B cell (primary cell): ENCODE results near the gene CALD1. TPM values are rescaled to one million over a fixed set of nuclear protein-coding genes. Genes with fewer than 3 reads are reported as not detected.

Experiments used
- ATAC-seq: fragments of 200-7000 bp; cut with Tn5 transposase; one replicate; pipeline ENCODE4 v1.10.0; 2021; ENCODE audit warnings: low read depth, mild to moderate bottlenecking, moderate number of reproducible peaks, moderate library complexity
- CTCF ChIA-PET: fragments of 350-600 bp; sonication (Branson Sonifier 250); formaldehyde crosslinking; loops from one replicate; lab custom pipeline; 2021; ENCODE audit warnings: antibody characterized with exemption, inconsistent platforms; lab: Charles Lee
- POLR2A ChIA-PET: fragments of 350-600 bp; sonication (Branson Sonifier 250); formaldehyde crosslinking; loops from one replicate; lab custom pipeline; 2021; ENCODE audit warnings: antibody characterized with exemption; lab: Charles Lee
- DNase-seq: peaks from one replicate; pipeline ENCODE4 v3.0.0; 2013
- H2AFZ ChIP-seq: 2 replicates; pipeline ENCODE4 v1.6.1; 2012; ENCODE audit warnings: mild to moderate bottlenecking, low read depth, low read length; ENCODE audit not compliant: insufficient read depth, poor library complexity, severe bottlenecking
- H3K27ac ChIP-seq, 2 donors: 1 replicate in 1 of 2; 2 replicates in 1 of 2; pipeline ENCODE4 v1.5.1; 2012 to 2013; ENCODE audit warnings: low read length in 2 of 2, mild to moderate bottlenecking in 2 of 2, moderate library complexity in 1 of 2
- H3K27me3 ChIP-seq, 4 experiments: fragments of 200-600 bp in 1 of 4; sonication (generic) in 1 of 4; replicated peaks in 1 of 4; 1 replicate in 2 of 4; 2 replicates in 2 of 4; pipeline versions ENCODE4 v1.6.1 to v1.7.0; 2013 to 2016; ENCODE audit warnings: low read length in 3 of 4, mild to moderate bottlenecking in 2 of 4, mixed read lengths in 1 of 4, moderate library complexity in 1 of 4; ENCODE audit not compliant: insufficient read depth in 4 of 4, control insufficient read depth in 3 of 4; ENCODE audit errors: control extremely low read depth in 1 of 4
- H3K36me3 ChIP-seq, 2 experiments: replicated peaks in 1 of 2; 1 replicate in 1 of 2; 2 replicates in 1 of 2; pipeline versions ENCODE4 v1.6.1 to v1.7.1; 2013; ENCODE audit warnings: low read length in 1 of 2; ENCODE audit not compliant: insufficient read depth in 2 of 2, control insufficient read depth in 1 of 2; ENCODE audit errors: control extremely low read depth in 1 of 2, extremely low read depth in 1 of 2
- H3K4me1 ChIP-seq, 2 donors: fragments of 200-600 bp in 1 of 2; sonication (generic) in 1 of 2; 1 replicate in 1 of 2; 2 replicates in 1 of 2; pipeline versions ENCODE4 v1.5.1 to v1.6.1; 2013 to 2017; ENCODE audit warnings: low read length in 2 of 2; ENCODE audit not compliant: control insufficient read depth in 2 of 2, insufficient read depth in 2 of 2
- H3K4me2 ChIP-seq: replicated peaks from 2 replicates; pipeline ENCODE3; 2012; ENCODE audit warnings: mild to moderate bottlenecking, low read depth, low read length; ENCODE audit not compliant: poor library complexity, severe bottlenecking
- H3K4me3 ChIP-seq, 5 experiments: fragments of 200-600 bp in 1 of 5; sonication (generic) in 1 of 5; 1 replicate in 3 of 5; 2 replicates in 2 of 5; pipeline versions ENCODE4 v1.5.1 to v1.7.0; 2011 to 2016; ENCODE audit warnings: low read length in 4 of 5, mild to moderate bottlenecking in 4 of 5, low read depth in 2 of 5, control low read depth in 1 of 5, moderate library complexity in 1 of 5; ENCODE audit not compliant: insufficient read depth in 1 of 5; ENCODE audit errors: control extremely low read depth in 1 of 5, extremely low read depth in 1 of 5
- H3K79me2 ChIP-seq: fragments of 200-600 bp; sonication (generic); one replicate; pipeline ENCODE4 v1.6.0; 2016; ENCODE audit warnings: low read length; ENCODE audit not compliant: control insufficient read depth, insufficient read depth
- H3K9ac ChIP-seq: fragments of 200-600 bp; sonication (generic); 2 replicates; pipeline ENCODE4 v1.6.1; 2017; ENCODE audit warnings: mild to moderate bottlenecking, low read length, moderate library complexity
- H3K9me3 ChIP-seq, 3 donors: one replicate each; pipeline versions ENCODE4 v1.6.1 to v1.7.1; 2013; ENCODE audit warnings: low read length in 2 of 3; ENCODE audit not compliant: control insufficient read depth in 2 of 3, insufficient read depth in 1 of 3; ENCODE audit errors: control extremely low read depth in 1 of 3
- H4K20me1 ChIP-seq: 2 replicates; pipeline ENCODE4 v1.6.0; 2012; ENCODE audit warnings: mild to moderate bottlenecking, low read length; ENCODE audit not compliant: insufficient read depth, control insufficient read depth, poor library complexity, severe bottlenecking
- H3K27ac Mint-ChIP-seq: one replicate; pipeline ENCODE4 v1.8.0; 2021; ENCODE audit warnings: mixed read lengths
- H3K27me3 Mint-ChIP-seq: one replicate; pipeline ENCODE4 v1.8.0; 2021; ENCODE audit warnings: mixed read lengths
- H3K4me1 Mint-ChIP-seq: one replicate; pipeline ENCODE4 v1.8.0; 2021; ENCODE audit warnings: mixed read lengths
- H3K4me3 Mint-ChIP-seq: one replicate; pipeline ENCODE4 v1.8.0; 2021; ENCODE audit warnings: mixed read lengths
- H3K9me3 Mint-ChIP-seq: one replicate; pipeline ENCODE4 v1.8.0; 2022; ENCODE audit warnings: mixed read lengths; ENCODE audit not compliant: insufficient read depth
- EZH2 ChIP-seq: IDR thresholded peaks from 2 replicates; pipeline ENCODE4 v1.6.1; 2012; ENCODE audit warnings: borderline replicate concordance, low read depth, mild to moderate bottlenecking, moderate library complexity, low read length; ENCODE audit not compliant: insufficient read depth, poor library complexity, severe bottlenecking
- WGBS: methylation state at CpG from one replicate; pipeline ENCODE4 v1.1.5; 2013; ENCODE audit warnings: missing lambda C conversion rate; ENCODE audit not compliant: insufficient coverage; 5-methylcytosine and 5-hydroxymethylcytosine counted together
- intact Hi-C: fragments of 100-400 bp; cut with micrococcal nuclease; formaldehyde crosslinking; loops from one replicate; pipeline ENCODE4 v1.10.0; 2022
- polyA plus RNA-seq: library from polyadenylated mRNA; depleted of rRNA; stranded (reverse); fragments of >200 nt; gene quantifications from 2 replicates; pipeline ENCODE4 v1.2.3, GENCODE V29; 2012
- total RNA-seq, 2 donors: library from RNA; stranded (reverse); fragments of 120-200 nt in 1 of 2; gene quantifications; 1 replicate in 1 of 2; 2 replicates in 1 of 2; pipeline versions ENCODE4 v1.2.3 to v1.2.4, GENCODE V29; 2013 to 2022
- TF ChIP-seq, protein P1 (sequence below): fragments of 200-600 bp; IDR thresholded peaks from one replicate; pipeline ENCODE4 v1.8.0; 2022; ENCODE audit warnings: antibody characterized with exemption, mild to moderate bottlenecking

The CALD1 gene
- total and polyA plus RNA-seq, 2 donors (not counting 1 experiment from before 2014, with no cell fraction given) = 0.18 to 0.69 TPM

DNA sequence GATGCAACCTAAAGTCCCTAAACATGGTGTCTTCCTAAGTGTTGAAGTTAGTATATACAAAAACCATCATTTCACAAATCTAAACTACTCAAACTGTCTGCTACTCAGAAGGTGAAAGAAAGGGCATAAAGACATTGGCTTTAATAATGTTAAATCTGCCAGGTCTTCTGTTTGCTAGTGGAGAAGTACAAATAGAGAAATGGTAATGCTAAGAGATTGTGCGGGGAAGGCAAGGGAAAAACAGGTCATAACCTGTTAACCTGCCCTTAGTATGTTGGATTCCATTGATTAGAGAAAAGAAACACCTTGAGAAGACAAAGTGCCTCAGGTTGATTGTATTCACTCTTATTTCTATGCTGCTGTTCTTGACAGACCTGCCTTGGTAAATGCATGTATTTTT lies 80.3 kb downstream of the CALD1 start:
- no peaks in the 10 kb centered on the region for H4K20me1 ChIP-seq
- H3K4me1 ChIP-seq = no peaks in the 10 kb centered on the region
- H3K4me2 ChIP-seq = no peak overlapping the region
- ChIA-PET POLR2A (no interaction called here), CTCF (no interaction called here)
- no peak overlapping the region for H3K27ac Mint-ChIP-seq
- H3K4me1 Mint-ChIP-seq = peaks cover 1% of the 10 kb centered on the region
- no peak overlapping the region for H2AFZ ChIP-seq
- intact Hi-C loops = no loop called here
- peaks cover 9% of the 10 kb centered on the region for H3K27me3 Mint-ChIP-seq
- no peak for DNase-seq
- no peak overlapping the region for H3K4me3 ChIP-seq
- H3K9me3 ChIP-seq = no peaks in the 10 kb centered on the region
- no peaks in the 10 kb centered on the region for H3K9me3 Mint-ChIP-seq
- WGBS = no CpG with 5 or more reads among the region's 1 CpG
- no peaks in the 10 kb centered on the region for H3K36me3 ChIP-seq
- H3K4me3 Mint-ChIP-seq = no peak overlapping the region
- TF ChIP-seq EZH2 = no peak
- TF ChIP-seq, protein P1, sequence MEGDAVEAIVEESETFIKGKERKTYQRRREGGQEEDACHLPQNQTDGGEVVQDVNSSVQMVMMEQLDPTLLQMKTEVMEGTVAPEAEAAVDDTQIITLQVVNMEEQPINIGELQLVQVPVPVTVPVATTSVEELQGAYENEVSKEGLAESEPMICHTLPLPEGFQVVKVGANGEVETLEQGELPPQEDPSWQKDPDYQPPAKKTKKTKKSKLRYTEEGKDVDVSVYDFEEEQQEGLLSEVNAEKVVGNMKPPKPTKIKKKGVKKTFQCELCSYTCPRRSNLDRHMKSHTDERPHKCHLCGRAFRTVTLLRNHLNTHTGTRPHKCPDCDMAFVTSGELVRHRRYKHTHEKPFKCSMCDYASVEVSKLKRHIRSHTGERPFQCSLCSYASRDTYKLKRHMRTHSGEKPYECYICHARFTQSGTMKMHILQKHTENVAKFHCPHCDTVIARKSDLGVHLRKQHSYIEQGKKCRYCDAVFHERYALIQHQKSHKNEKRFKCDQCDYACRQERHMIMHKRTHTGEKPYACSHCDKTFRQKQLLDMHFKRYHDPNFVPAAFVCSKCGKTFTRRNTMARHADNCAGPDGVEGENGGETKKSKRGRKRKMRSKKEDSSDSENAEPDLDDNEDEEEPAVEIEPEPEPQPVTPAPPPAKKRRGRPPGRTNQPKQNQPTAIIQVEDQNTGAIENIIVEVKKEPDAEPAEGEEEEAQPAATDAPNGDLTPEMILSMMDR = no peak
- no peaks in the 10 kb centered on the region for H3K79me2 ChIP-seq
- no peaks in the 10 kb centered on the region for H3K27me3 ChIP-seq
- H3K27ac ChIP-seq = no peak overlapping the region
- no peak for ATAC-seq
- no peak overlapping the region for H3K9ac ChIP-seq

- no peak overlapping the region for H3K27ac Mint-ChIP-seq
- Histone ChIP-seq H3K9ac (no peak overlapping the region), H3K4me3 (no peak overlapping the region), H3K9me3 (no peaks in the 10 kb centered on the region), H3K4me2 (no peak overlapping the region), H3K79me2 (no peaks in the 10 kb centered on the region), H3K27me3 (no peaks in the 10 kb centered on the region), H3K27ac (no peak overlapping the region), H3K4me1 (no peaks in the 10 kb centered on the region), H2AFZ (no peak overlapping the region), H3K36me3 (no peaks in the 10 kb centered on the region), H4K20me1 (no peaks in the 10 kb centered on the region)
- ChIA-PET CTCF (no interaction called here), POLR2A (no interaction called here)
- WGBS = 32% methylated on average over 3 of the region's 9 CpGs
- peaks cover 3% of the 10 kb centered on the region for H3K4me1 Mint-ChIP-seq
- intact Hi-C loops = no loop called here
- TF ChIP-seq, protein P1 = no peak
- no peak for TF ChIP-seq EZH2
- DNase-seq (no peak), ATAC-seq (no peak)
- peaks cover 19% of the 10 kb centered on the region for H3K27me3 Mint-ChIP-seq
- no peaks in the 10 kb centered on the region for H3K9me3 Mint-ChIP-seq
- no peak overlapping the region for H3K4me3 Mint-ChIP-seq
Measured at GRCh38 chr7:134865001-134865845, 85.8 kb downstream of the CALD1 start.
